Ramos (cell line): ENCODE results near the gene PRR7.

Source experiments
- in situ Hi-C: fragments of 300-500 bp; cut with MboI; formaldehyde crosslinking; loops from one replicate; pipeline ENCODE4 v1.14.3; 2022; ENCODE audit warnings: low sequenced_read_pairs; ENCODE audit not compliant: unreplicated experiment

PRR7 gene

GRCh38 chr5:177492841-177493240, 46.2 kb downstream of the PRR7 start:
- in situ Hi-C loops: loop anchor here (25.0 kb wide), 1 partner anchor 956 kb away; the partner anchor contains the start of genes CDHR2 and RNF44

- in situ Hi-C loops: loop anchor here (25.0 kb wide), 1 partner anchor 957 kb away; the partner anchor contains the start of genes CDHR2 and RNF44
Observed at GRCh38 chr5:177493795-177494345, 47.3 kb downstream of the PRR7 start.

- in situ Hi-C loops: loop anchor here (25.0 kb wide), 1 partner anchor 957 kb away; the partner anchor contains the start of genes CDHR2 and RNF44
Observed at GRCh38 chr5:177494346-177495195, 48.0 kb downstream of the PRR7 start.

DNA sequence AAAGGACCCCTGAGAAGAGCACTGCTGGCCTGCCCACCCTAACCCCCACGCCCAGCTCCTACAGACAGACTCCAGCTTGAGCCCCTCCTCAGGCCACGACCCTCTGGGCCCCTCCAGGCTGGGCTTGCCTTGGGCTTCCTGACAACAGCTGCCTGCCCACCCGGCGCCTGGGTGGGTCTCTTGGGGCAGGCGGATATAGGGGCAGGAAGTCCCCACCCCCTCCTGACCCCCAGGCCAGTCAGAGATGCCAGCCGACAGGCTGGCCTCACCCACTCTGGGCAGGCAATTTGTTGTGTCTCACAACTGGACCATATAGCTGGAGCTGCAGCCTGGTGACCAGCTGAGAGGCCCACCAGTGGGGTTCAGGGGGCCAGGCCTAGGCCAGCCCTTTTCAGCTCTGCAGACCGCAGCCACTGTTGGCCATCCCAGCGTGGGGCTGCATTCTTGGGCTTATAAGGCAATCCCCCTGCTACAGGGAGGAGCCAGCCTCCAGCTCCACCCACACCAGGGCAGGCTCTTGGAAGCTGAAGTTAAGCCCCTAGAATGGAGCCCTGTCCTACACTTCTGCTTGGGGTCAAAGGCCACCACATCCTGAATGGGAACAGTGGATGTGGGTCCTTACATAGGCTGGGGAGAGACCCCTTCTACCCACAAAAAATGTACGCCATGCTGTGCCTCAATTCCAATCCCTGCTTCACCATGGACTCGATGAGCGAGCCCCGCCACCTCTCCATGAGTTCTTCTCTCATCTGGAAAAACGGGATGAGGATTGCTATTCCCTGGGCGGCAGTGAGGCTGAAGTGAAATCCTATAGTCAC, 48.8 kb downstream of the PRR7 start:
- in situ Hi-C loops: loop anchor here (25.0 kb wide), 1 partner anchor 958 kb away; the partner anchor contains the start of genes CDHR2 and RNF44

- in situ Hi-C loops: loop anchor here (25.0 kb wide), 1 partner anchor 959 kb away; the partner anchor contains the start of genes CDHR2 and RNF44
Observed at GRCh38 chr5:177496070-177496726, 49.6 kb downstream of the PRR7 start.

DNA sequence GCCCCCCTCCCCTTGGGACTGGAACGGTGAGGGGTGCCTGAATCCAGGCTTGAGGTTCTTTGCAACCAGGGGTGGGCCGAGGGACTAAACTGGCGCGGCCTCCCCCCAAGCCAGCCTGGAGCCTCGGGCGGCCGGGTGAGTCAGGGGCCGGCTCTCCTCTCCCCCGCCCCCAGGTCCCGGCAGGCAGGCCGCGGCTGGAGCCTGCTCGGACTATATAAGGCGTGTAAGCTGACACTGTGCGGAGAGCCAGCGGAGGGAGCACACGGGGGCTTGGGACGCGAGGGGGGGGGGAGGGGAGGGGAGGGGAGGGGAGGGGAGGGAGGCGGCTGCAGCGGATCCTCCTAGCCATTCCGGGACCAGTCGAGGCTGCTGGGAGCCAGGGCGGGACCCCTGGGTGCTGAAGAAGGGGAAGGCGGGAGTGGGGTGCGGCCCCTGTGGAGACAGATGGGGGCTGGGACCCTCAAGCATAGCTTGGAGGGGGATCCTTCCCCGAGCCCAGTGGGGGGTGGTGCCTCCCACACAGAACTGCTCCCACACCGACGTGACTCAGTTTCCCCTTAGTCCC, 50.2 kb downstream of the PRR7 start:
- in situ Hi-C loops: loop anchor here (25.0 kb wide), 1 partner anchor 960 kb away; the partner anchor contains the start of genes CDHR2 and RNF44

- in situ Hi-C loops: loop anchor here (25.0 kb wide), 1 partner anchor 960 kb away; the partner anchor contains the start of genes CDHR2 and RNF44
Observed at GRCh38 chr5:177497292-177498012, 50.8 kb downstream of the PRR7 start, which contains the start of gene PDLIM7. Gene PDLIM7 (minus strand): TSS chr5:177497604. CDS start chr5:177496512, 1,092 bp downstream.

GRCh38 chr5:177498013-177498787, 51.6 kb downstream of the PRR7 start:
- in situ Hi-C loops: loop anchor here (25.0 kb wide), 1 partner anchor 961 kb away; the partner anchor contains the start of genes CDHR2 and RNF44

- in situ Hi-C loops: loop anchor here (10.0 to 25.0 kb wide), 2 partner anchors 615 to 963 kb away; partner anchors contain the start of genes CDHR2, N4BP3 and RNF44
Observed at GRCh38 chr5:177499842-177500241, 53.2 kb downstream of the PRR7 start.

GRCh38 chr5:177500685-177501522, 54.3 kb downstream of the PRR7 start:
- in situ Hi-C loops: loop anchor here (10.0 kb wide), 1 partner anchor 614 kb away; the partner anchor contains the start of gene N4BP3

DNA sequence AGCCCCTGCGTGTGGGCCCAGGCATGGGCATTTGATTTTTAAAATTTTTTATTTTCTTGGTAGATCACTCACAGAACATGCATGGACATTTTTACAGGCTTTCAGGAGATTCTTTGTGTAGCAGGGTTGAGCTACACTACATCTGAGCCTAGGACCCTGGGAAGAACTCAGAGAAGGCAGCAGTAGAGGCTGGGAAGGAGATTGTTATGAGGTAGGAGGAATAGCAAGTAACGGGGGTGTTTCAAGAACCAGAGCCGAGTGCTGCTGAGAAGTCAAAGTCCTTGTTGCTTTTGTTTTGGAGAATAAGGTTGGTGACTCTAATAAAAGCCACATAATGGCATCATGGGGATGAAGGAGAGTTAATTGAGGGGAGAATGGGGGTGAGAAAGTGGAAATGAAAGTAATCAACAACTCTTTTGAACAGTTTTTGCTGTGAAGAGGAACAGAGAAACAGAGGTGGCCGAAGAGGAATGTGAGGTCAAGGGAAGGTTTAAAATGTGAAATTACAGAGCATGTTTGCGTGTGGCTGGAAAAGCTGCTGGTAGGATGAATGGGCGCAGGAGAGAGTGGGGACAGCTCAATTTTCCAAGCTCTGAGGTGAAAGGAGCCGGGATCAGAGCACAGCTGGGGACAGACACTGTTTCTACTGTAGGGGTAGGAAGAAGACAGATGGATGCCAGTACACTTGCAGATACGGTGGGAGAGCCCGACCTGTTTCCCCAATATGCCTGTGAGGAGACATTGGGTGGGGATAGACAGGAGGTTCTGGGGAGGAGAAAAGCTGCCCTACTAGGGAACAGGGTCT, 55.5 kb downstream of the PRR7 start:
- in situ Hi-C loops: loop anchor here (10.0 kb wide), 1 partner anchor 613 kb away; the partner anchor contains the start of gene N4BP3

- in situ Hi-C loops: loop anchor here (10.0 kb wide), 1 partner anchor 612 kb away; the partner anchor contains the start of gene N4BP3
Observed at GRCh38 chr5:177502886-177503285, 56.3 kb downstream of the PRR7 start.

- in situ Hi-C loops: loop anchor here (10.0 kb wide), 1 partner anchor 611 kb away; the partner anchor contains the start of gene N4BP3
Observed at GRCh38 chr5:177503351-177504085, 56.9 kb downstream of the PRR7 start.

DNA sequence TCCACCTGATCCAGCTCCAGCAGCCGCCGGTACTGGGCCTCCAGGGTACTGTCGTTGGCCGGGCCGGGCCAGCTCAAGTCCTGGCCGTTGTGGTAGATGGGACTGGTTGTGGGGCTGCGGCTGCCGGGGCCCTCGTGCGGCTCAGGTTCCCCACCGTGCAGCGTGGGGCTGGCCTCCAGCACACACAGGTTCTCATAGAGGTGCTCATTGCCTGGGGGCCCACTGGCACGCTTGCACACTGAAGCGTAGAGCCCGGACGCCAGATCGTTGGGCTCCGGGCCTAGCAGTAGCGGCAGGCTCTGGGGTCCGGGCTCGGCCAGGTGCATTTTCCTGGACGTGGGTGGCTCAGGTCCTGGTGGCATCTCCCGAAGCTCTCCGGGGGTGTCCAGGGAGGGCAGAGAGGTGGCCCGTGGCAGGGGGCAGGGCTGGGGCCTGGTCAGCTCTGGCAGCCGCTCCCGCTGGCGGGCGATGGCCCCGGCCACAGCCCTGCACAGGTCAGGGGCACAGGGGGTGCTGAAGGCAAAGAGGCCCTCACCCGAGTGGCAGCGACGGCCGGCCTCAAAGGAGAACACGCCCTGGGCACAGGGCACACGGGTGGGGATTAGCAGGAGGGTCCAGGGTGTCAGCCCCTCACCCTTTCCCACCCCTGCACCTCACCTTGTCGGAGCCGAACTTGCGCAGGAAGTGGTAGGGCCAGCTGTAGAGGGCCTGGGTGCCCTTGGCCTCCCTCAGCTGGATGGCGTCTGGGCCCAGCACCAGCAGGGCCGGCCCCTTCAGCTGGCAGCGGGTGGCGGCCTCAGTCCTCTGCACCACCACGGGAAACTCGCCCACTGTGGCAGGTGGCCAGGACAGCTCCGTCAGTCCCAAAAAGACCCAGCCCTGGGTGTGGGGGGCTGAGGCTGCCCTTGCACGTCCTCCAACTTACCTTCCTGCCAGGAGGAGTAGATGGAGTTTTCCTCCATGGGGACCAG, 57.8 kb downstream of the PRR7 start:
- in situ Hi-C loops: loop anchor here (10.0 kb wide), 1 partner anchor 610 kb away; the partner anchor contains the start of gene N4BP3
